GM21447 (cell line): ENCODE measurements around the gene TAPT1.
A peak's percentile ranks its signal among the peaks of the same experiment; 100 is the strongest.
"Not testable (repeated sequence)": the region's sequence is repeated elsewhere in the genome, so short reads cannot be mapped to it uniquely, and the experiment has no call there.

Experiments
- ATAC-seq: cut with Tn5 transposase; IDR thresholded peaks from one replicate; pipeline ENCODE4 v1.9.1; 2021; ENCODE audit not compliant: unreplicated experiment

Gene TAPT1

DNA sequence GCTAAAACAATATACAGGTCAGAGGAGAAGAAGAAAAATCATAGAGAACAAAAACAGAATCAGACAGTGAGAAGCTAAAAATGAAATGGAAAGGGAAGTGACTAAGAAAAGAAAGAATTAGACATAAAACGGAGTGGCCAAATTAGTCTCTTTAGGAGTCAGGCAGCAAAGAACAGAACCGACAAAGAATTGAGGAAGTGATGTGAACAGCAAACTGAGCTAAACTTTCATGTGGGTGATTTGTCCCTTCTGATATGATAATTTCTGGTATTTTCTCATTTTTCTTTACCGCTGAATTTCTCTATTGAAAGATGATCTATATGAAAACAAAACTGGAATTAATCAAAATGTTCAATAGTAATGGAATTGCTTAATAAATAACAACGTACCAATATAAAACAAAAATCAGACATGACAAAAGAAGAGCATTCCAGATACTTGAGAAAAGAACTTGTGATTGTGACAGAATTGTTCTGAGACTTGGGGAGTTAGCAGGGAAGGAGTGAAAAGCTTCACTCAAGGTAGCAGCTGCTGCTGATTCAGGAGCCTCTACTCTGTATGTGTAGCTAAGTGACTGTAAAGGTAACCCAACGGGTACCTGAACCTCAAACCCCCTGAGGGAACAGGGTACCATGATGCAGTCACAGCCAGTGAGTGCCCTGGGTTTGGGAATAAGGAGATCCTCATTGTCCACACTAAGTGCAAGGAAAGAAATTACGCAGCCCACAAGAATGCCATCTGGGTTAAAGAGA lies 8.8 kb downstream of the TAPT1 start:
- peak; percentile 68 for ATAC-seq

DNA sequence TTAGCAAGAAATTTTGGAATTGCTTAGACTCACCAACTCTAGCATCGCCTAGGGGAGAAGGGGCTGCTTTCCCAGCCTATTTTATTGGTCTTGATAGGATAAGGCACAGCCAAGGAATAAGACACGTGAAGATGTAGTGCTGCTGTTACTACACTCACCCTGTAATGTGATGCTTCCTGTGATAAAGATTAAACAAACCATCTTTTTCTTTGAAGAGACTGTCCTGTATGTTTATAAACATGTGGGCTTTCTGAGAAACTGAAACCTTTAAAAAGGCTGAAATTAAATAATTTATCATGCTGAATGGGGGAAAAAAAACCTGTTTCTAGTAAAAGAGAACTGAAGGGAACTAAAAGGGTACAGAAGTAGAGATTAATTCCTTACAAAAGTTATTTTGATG lies 13.2 kb downstream of the TAPT1 start:
- ATAC-seq, result no peak

DNA sequence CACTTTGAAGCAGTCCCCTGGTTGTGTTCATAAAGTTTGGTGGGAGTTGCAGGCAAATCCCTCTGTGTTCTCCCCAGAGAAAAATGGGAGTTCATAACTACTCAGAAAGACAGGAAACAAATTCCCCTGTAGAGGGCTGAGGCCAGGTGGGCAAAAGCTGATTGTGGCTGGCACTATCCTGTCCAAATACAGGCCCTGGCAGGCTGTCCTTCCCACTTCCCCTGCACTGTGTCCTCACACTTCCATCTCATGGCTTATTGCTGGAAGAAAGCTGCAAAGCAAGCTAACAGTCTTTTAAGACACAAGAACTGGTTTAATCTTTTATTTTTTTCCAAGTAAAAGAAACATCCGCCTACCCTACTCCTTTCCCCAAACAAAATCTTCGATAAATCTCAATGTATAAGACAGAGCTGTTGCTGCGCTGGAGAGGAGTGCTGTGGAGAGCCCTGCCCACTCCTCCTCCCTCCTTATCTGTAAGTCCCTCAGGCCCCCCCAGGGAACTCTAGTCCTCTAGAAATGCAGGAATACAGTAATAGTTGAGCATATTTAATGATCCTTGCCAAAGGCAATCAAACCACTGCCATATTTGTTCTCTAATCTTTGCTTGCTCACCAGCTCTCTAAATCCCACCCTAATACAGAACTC lies 14.0 kb downstream of the TAPT1 start:
- no peak for ATAC-seq

DNA sequence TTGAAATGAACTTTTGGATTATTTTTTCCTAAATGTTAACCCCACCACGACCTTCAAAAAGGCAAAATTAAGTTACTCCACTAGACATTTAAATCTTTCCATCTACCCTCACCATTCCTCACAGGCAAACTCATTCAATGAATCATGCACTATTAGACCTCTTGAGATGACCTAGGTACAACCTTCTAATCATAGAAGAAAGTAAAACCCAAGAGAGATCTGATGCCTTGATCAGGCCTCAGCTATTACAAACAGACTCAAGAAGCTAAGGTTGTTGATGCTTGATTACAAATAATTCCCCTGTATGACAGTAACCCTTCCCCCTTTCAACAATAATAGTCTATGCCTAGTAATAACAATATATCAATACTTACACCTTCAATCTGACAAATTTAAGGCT lies 18.9 kb downstream of the TAPT1 start:
- no peak for ATAC-seq

DNA sequence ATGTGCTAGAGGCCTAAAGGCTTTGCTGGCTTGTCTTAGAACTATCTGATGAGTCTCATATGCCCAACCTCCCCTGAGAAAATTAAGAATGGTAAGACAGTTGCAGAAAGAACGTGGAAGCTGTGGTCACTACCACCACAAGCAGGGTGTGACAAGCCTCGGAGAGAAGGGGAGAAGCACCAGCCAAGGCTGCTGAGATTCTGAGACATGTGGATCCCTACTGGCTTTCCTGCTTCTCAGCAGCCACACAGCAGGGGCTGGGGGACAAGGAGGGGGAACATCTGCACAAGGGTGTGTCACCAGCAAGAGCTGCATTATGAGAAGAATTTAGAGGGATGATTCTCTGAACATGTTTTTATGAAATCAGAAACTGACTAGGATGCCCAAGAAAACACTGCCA lies 19.4 kb downstream of the TAPT1 start:
- no peak for ATAC-seq

DNA sequence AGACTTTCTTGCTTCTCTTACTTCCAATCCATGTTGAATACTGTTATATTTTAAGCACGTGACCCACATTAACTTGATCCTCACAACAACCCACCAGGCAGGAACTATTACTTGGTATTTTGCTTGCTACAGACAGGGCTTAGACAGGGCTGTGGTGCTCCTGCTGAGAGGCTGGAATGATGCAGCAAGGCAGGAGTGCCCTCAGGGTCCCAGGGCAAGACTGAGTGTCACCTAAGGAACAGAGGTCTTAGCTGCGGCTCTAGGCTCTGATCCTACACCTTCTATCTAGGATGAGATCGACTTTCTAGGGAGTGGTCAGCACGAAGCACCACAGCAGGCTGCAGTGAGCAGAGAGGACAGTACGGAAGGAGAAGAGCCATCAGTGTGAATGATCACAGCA lies 20.0 kb downstream of the TAPT1 start:
- no peak for ATAC-seq

DNA sequence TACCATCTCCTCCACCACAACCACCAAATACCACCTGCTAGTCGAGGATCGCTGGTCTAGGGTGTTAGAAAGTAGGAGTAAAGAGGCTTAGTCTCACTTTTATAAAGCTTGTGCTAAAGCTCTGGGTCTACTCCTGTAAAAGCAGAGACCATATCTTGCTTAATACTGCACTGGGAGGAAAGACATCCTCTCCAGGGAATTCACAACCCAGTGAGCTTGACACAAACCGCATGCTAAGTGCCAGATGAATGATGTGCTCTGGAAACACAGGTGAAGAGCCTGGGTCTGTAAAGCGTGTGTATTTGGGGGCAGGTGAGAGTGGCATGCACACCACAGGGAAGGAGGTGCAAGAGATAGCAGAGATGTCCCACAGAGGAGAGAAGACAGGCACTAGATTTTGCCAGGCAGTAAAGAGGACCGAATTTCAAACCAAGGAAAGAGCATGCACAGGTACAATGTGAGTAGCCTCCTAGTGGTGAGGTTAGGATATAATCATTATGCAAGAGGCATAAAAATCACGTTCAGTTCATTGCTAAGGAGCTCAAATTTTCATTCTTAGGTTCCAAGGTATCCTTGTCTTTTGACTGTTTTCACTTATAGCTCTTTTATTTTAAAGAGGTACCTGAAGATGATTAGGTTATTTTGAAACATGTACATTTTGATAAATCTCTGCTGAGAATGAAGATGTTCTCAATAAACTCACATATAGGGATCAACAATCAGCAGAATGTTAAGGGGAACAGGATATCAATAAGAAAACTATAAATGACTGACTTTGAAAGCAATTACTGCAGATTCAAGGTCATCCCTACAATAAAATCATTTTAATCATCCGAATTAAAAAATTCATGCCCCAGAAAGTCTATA lies 20.7 kb downstream of the TAPT1 start:
- peak; percentile 85 for ATAC-seq

DNA sequence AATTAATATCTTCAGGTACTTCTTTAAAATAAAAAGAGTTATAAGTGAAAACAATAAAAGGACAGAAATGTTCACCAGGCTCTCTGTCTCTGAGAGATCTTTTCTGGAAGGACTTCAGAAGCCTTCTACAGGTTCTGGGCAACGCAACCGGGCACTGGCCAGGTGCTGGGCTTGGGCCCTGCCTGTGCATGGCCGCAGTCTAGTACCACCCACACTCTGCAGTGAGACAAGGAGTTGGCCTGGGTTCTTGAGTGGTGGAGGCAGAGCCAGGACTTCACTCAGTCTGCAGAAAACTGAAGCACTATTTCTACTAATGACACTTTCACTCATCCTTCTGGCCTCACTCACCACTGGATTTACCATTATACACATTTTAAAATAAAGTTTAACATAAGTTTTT lies 21.8 kb downstream of the TAPT1 start:
- ATAC-seq, result no peak

DNA sequence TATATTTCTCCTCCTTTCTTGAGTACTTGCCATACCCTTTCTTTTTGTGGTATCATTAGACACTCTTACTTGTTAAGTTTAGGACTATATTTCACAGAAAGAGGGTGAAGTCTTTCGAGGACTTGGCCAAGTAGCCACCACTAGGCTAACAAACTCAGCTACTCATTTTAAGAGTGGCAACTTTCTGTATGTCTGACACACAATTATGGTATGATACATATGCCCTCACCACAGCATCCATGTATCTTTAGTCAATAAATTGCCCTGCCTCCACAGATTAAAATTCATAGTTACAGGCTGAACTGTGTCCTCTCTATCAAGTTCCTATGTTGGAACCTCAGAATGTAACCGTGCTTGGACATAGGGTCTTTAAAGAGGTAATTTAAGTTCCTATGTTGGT lies 23.2 kb downstream of the TAPT1 start:
- ATAC-seq, result no peak

DNA sequence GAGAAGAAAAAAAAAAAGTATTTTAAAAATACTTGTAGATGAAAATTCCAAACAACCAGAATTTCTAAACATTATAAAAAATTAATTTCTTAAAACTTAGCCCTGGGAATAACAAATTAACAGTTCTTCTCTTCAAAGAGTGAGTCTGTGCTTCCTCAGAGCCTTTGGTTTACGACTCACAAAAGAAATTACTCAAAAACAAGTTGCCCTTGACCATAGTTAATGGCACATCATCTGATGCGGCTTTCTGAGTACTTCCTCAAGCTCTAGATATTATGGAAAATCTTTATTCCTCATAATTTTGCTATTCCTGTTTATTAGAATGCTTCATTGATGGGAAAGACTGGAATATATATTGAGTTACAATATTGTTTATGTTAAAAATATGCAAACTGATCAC lies 23.7 kb downstream of the TAPT1 start:
- ATAC-seq, result no peak

DNA sequence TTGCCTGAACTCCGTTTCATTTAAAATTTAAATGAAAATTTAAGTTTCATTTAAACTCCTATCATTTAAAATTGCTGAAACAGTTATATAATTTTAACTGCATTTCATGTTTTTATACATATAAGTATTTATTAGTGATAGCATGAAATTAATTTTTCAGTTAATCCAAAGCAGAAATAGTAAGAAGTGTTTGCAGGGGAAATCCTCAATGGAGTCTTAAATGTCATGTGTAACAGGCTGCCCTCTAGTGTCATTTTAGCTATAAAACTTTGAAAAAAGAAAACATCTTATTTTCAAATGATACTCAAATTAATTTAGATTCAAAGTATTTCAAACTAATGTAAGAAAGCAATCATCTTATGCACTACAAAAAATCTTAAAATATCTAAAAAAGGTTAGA lies 27.2 kb downstream of the TAPT1 start:
- ATAC-seq, result no peak

DNA sequence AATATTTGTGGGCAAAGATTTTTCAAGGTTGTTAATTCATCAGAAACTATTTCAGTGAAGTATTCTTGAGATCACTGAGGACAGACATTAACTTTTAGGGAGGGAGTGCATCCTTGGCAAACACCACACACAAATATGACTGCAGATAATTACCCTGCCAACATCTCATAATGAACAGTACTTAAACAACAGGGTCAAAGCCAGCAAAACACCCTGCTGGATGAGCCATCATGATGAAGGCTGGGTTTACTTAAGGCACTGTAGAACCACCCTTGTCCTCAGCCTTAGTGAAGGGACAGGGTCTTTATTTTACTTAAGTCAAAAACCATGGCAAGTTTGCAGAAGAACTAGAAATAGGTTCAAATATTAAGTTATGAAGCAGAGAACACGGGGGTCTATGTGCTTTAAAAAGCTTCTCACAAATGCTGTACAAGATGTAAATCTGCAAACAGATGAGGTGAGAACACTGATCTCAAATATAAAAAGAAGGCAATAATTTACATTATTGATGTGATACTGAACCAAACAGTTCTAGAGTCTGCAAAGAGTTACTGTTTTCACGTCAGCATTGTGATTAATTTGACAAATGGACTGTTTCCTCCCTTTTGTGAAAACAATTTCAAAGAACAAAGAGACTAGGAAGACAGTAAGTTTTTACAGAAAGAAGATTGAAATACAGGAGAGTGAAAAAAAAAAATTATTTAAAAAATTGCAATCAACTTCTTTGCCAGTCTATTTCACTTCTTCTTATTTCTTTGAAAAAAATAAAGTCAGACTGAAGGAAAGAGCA lies 28.2 kb downstream of the TAPT1 start:
- ATAC-seq, result no peak

DNA sequence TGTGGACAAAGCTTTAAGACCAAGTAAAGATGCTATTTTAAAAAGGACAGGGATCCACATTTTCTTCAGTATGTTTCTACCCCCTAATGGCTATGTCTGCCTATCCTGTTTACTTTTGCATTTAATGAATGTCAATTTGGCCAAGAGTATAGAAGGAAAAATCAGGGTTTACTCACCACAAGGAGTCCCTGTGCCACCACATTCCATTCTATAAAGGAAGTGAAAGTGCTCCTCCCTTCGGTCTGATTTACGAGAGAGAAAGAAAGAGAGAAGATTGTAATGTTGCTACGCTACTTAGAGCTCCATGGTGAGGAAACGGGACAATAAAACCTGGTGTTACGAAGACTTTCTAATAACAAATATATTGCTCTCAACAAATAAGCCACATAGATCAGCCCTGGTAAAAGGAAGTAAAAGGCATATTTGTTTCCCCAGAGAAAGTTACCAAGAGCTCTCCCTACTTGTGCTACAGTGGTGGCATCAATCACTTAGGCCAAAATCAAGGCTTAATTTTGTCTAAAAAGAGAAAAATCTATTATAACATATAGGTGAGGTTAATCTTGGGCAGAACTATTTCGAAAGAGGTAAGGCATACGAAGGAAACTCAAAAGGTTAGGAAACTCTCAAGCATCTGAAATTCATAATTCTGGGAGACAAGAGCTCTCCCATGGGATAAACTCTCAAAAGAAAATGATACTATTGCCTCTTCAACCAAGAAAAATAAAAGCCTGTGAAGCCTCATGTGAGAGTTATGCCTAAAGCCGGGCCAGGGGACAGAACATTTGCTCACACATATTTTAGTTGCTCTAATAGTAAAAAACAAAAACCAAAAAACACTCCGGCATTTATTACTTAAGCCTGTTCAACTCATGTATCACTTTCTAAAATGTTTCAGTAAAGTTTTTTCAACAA lies 29.5 kb downstream of the TAPT1 start:
- ATAC-seq, result no peak

DNA sequence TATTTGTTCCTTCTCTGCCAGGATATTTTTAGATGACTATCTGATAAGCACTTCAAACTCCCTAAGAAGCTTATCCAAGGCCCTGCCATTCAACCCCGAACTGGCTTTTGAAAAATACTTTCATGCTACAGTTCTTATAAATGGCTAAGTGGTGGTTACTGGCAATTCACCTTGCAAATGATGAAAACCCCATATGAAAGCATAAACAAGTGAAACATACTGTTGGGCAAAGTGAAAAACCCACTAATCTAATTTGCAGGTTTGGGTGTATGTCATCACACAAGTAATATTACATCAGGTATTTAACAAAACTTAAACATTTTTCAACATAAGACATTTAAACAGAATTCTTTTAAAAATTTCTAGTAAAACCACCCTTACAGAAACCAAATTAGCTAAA lies 31.1 kb downstream of the TAPT1 start:
- no peak for ATAC-seq

DNA sequence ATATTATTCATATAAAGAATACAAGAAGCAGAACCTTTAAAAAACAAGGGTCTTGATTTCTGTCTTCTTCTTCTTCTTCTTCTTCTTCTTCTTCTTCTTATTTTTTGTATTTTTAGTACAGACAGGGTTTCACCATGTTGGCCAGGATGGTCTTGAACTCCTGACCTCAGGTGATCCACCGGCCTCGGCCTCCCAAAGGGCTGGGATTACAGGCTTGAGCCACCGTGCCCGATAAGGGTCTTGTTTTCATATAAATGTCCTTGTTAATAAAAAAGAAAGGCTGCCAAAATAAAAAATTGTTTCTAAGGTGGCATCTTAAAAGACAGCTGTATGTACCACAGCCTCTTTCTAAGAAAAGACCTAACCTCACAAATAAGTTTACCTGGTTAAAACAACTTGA lies 31.5 kb downstream of the TAPT1 start:
- ATAC-seq, result not testable (repeated sequence)

DNA sequence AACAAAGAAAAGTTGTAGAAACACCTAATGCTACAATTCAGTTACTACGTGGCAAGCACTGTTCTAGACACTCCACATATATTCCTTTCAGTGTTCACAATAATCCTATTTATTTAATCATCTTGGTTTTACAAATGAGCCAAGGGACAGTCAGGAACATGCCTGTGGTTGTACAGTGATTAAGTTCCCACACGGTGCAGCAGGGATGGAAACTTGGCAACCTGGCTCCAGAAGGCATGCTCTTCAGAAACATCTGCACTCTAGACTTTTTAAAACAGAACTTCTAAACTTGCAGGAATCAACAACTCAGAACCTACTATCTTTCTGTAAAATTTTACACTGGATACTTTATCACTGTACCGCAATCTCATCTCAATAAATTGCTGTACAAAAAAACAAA lies 32.1 kb downstream of the TAPT1 start:
- ATAC-seq, result no peak

DNA sequence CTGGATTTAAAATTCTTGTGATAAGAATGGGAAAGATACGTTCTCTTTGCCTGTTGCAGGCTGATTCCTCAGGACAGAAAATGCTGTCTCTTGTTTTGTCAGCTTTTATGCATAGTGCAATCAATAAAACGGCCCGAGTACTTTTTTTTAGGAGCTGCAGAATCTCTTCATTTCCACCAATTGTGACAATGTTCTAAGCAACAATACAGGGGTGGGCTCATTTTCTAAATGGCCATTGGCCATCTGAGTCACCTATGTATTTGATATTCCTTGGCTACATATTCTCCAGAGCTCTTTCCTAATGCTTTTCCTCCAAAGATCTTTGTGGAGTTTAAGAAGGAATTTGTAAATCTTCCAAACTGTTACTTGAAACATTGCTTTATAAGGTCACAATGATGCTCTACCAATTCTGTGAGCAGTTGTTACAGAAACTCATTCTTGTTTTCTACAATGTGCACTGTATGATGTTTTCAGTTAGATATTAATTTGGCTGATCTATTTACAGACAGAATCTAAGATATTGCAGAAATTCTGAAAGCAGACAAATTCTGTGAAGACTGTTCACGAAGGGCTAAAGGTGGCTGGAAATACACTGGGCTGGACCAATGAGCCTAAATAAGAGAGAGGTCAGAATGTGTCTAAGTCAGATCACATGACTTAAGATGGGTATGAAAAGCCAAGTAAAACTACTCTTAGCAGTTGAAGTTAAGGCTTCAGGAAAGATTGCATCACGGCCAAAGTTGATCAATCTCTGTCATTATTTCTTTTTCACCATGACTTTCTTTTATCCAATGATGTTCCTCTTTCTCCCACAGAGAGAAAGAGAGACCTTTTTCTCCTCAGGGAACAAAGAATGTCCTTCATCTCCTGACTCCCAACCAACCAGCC lies 33.4 kb downstream of the TAPT1 start:
- no peak for ATAC-seq

DNA sequence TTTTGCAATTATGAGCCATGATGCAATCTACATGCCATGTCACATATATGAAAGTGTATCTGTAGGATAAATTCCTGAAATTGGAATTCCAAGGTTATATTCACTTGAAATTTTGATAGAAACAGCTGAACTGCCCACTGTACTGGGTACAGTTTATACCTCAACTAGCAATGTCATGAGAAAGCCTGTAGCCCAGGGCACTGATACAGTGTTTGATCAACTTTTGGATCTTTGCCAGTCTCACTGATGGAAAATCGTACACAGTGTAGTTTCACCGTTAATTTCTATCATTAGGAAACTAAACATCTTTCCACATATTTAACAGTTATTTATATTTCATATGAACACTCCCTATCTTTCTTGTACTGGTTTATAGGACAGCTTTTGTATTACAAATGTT lies 34.2 kb downstream of the TAPT1 start:
- ATAC-seq, result no peak

DNA sequence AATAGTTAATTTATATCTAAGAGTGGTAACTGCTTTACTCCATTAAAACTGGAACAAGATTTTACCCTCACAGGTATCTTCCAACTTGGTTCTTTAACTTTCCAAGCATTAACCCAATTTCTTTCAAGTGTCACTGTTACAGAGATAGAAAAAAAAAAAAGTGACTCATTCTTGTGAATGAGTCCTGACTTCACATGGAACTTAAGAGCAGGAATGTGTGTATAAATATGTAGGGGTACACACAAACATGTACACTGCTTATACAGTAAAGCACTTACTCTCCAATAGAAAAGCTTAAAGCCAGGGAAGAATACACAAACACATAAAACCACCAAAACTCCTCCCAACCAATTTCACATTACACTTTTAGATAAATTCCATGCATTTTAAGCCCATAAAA lies 38.8 kb downstream of the TAPT1 start:
- ATAC-seq, result no peak
